Prostate gland (tissue), 2 donors: ENCODE results near the gene GPR87. TPM values are rescaled to one million over a fixed set of nuclear protein-coding genes. Genes with fewer than 3 reads are reported as not detected.
A peak's percentile ranks its signal among the peaks of the same experiment; 100 is the strongest.

Source experiments
- DNase-seq: peaks from one replicate; pipeline ENCODE4 v3.0.0-alpha.2; 2019; ENCODE audit warnings: low spot score
- H3K27ac ChIP-seq, 2 donors: fragments of 200-600 bp; sonication (generic); 2 replicates each; pipeline ENCODE4 v1.5.1; 2017 to 2019
- H3K27me3 ChIP-seq: fragments of 200-600 bp; sonication (generic); replicated peaks from 2 replicates; pipeline ENCODE4 v1.5.1; 2019; ENCODE audit not compliant: insufficient read depth
- H3K36me3 ChIP-seq, 2 donors: fragments of 200-600 bp; sonication (generic); 1 replicate in 1 of 2; 2 replicates in 1 of 2; pipeline versions ENCODE4 v1.5.1 to v1.8.1; 2017 to 2019
- H3K4me1 ChIP-seq: fragments of 200-600 bp; sonication (generic); replicated peaks from 2 replicates; pipeline ENCODE4 v1.5.1; 2019
- H3K4me3 ChIP-seq, 2 donors: fragments of 200-600 bp; sonication (generic); 2 replicates each; pipeline ENCODE4 v1.5.1; 2017 to 2019
- H3K9me3 ChIP-seq: fragments of 200-600 bp; sonication (generic); 2 replicates; pipeline ENCODE4 v1.5.1; 2017
- POLR2A ChIP-seq: fragments of 450-650 bp; IDR thresholded peaks from one replicate; pipeline ENCODE4 v1.6.1; 2016; ENCODE audit warnings: antibody characterized with exemption, mild to moderate bottlenecking
- POLR2AphosphoS5 ChIP-seq: sonication (generic); formaldehyde crosslinking; IDR thresholded peaks from one replicate; pipeline ENCODE4 v1.6.1; 2017; ENCODE audit warnings: antibody characterized with exemption
- WGBS: methylation state at CpG from one replicate; pipeline ENCODE4 v1.1.5; 2018; 5-methylcytosine and 5-hydroxymethylcytosine counted together
- intact Hi-C: fragments of 100-400 bp; cut with DNase I; formaldehyde crosslinking; loops from one replicate; pipeline ENCODE4 v1.14.2; 2022
- total RNA-seq, 2 donors: library from RNA; depleted of rRNA; stranded (reverse); fragments of >200 nt; gene quantifications; one replicate each; pipeline ENCODE4 v1.1.0, GENCODE V29; 2016
- TF ChIP-seq, protein P1 (sequence below), 4 experiments: fragments of 200-600 bp in 2 of 4; fragments of 450-650 bp in 2 of 4; sonication (generic) in 2 of 4; IDR thresholded peaks; 1 replicate in 3 of 4; 2 replicates in 1 of 4; pipeline ENCODE4 v1.5.1; 2016 to 2019; ENCODE audit warnings: antibody characterized with exemption in 4 of 4, mild to moderate bottlenecking in 2 of 4, moderate library complexity in 2 of 4

The GPR87 gene
- total RNA-seq, 2 donors from 2014 or later, result 9.3 to 10.9 TPM

- 90% methylated on average over 4 of the region's 4 CpGs for WGBS
- Histone ChIP-seq H3K27ac (no peak overlapping the region), H3K4me1 (no peaks in the 10 kb centered on the region), H3K4me3 (no peak overlapping the region), H3K36me3 (no peaks in the 10 kb centered on the region), H3K9me3 (no peaks in the 10 kb centered on the region), H3K27me3 (no peaks in the 10 kb centered on the region)
- TF ChIP-seq POLR2AphosphoS5 (no peak), POLR2A (no peak)
- TF ChIP-seq, protein P1, sequence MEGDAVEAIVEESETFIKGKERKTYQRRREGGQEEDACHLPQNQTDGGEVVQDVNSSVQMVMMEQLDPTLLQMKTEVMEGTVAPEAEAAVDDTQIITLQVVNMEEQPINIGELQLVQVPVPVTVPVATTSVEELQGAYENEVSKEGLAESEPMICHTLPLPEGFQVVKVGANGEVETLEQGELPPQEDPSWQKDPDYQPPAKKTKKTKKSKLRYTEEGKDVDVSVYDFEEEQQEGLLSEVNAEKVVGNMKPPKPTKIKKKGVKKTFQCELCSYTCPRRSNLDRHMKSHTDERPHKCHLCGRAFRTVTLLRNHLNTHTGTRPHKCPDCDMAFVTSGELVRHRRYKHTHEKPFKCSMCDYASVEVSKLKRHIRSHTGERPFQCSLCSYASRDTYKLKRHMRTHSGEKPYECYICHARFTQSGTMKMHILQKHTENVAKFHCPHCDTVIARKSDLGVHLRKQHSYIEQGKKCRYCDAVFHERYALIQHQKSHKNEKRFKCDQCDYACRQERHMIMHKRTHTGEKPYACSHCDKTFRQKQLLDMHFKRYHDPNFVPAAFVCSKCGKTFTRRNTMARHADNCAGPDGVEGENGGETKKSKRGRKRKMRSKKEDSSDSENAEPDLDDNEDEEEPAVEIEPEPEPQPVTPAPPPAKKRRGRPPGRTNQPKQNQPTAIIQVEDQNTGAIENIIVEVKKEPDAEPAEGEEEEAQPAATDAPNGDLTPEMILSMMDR (IDR thresholded peaks at IDR 0.05), result no peak
- intact Hi-C loops, result no loop called here
- no peak for DNase-seq
Measured at GRCh38 chr3:151351648-151352047, 35.0 kb upstream of the GPR87 start.

GRCh38 chr3:151351219-151351618, 34.6 kb upstream of the GPR87 start:
- no peaks in the 10 kb centered on the region for H3K27me3 ChIP-seq
- no peaks in the 10 kb centered on the region for H3K36me3 ChIP-seq
- H3K4me1 ChIP-seq, result no peaks in the 10 kb centered on the region
- no peak for DNase-seq
- intact Hi-C loops, result no loop called here
- H3K27ac ChIP-seq, result no peak overlapping the region
- 96% methylated on average over 1 of the region's 1 CpG for WGBS
- no peak overlapping the region for H3K4me3 ChIP-seq
- TF ChIP-seq, protein P1 (IDR thresholded peaks at IDR 0.05), result no peak
- no peak for TF ChIP-seq POLR2AphosphoS5
- no peak for TF ChIP-seq POLR2A
- no peaks in the 10 kb centered on the region for H3K9me3 ChIP-seq

- Histone ChIP-seq H3K36me3 (no peaks in the 10 kb centered on the region), H3K27ac (no peak overlapping the region), H3K27me3 (no peaks in the 10 kb centered on the region), H3K4me1 (no peaks in the 10 kb centered on the region), H3K9me3 (no peaks in the 10 kb centered on the region), H3K4me3 (no peak overlapping the region)
- DNase-seq, result no peak
- TF ChIP-seq, protein P1 (IDR thresholded peaks at IDR 0.05), result no peak
- no peak for TF ChIP-seq POLR2A
- no peak for TF ChIP-seq POLR2AphosphoS5
- WGBS, result 92% methylated on average over 1 of the region's 1 CpG
- intact Hi-C loops, result no loop called here
Measured at GRCh38 chr3:151350656-151351055, 34.0 kb upstream of the GPR87 start.

DNA sequence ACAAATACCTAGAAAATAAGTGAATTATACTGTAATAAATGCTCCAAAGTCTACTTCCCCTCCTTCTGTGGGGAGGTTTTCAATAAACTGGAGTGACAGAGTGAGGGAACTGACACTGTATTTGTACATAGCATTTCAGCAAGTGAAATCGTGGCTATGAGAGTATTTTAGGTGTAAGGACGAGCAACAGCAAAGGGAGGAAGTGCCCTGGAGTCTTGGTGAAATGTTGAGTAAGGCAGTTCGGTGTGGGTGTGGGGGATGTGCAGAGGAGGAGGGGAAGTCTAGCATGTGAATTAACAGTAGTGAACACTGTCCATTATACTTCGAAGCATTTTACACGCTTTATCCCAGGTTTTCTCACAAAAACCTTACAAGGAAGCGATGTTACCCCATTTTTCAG, 30.8 kb upstream of the GPR87 start:
- H3K27me3 ChIP-seq, result no peaks in the 10 kb centered on the region
- intact Hi-C loops, result no loop called here
- no peak for TF ChIP-seq POLR2A
- TF ChIP-seq, protein P1 (IDR thresholded peaks at IDR 0.05), result no peak
- no peaks in the 10 kb centered on the region for H3K9me3 ChIP-seq
- no peak for DNase-seq
- 80% methylated on average over 6 of the region's 6 CpGs for WGBS
- H3K27ac ChIP-seq, result no peak overlapping the region
- H3K4me1 ChIP-seq, result no peaks in the 10 kb centered on the region
- no peaks in the 10 kb centered on the region for H3K36me3 ChIP-seq
- no peak overlapping the region for H3K4me3 ChIP-seq

- TF ChIP-seq POLR2AphosphoS5 (no peak), POLR2A (no peak)
- TF ChIP-seq, protein P1 (IDR thresholded peaks at IDR 0.05), result no peak
- WGBS, result 76% methylated on average over 3 of the region's 3 CpGs
- no peak overlapping the region for H3K4me3 ChIP-seq
- DNase-seq, result no peak
- H3K9me3 ChIP-seq, result no peaks in the 10 kb centered on the region
- H3K27ac ChIP-seq, result peak overlapping the region in 1 of 2 donors; percentile 5
- intact Hi-C loops, result no loop called here
- H3K4me1 ChIP-seq, result no peaks in the 10 kb centered on the region
- H3K27me3 ChIP-seq, result no peaks in the 10 kb centered on the region
- H3K36me3 ChIP-seq, result no peaks in the 10 kb centered on the region
Measured at GRCh38 chr3:151346292-151346691, 29.7 kb upstream of the GPR87 start.
